Thoracic aorta (tissue), 2 donors: ENCODE data around the gene TSHZ3. TPM values are rescaled to one million over a fixed set of nuclear protein-coding genes. Genes with fewer than 3 reads are reported as not detected.

Source experiments
- ATAC-seq: fragments of 150-250 bp; one replicate; pipeline ENCODE4 v1.8.0; 2017; ENCODE audit warnings: low read depth; ENCODE audit not compliant: insufficient number of reproducible peaks, low FRiP score
- DNase-seq: peaks from one replicate; pipeline ENCODE4 v3.0.0-alpha.2; 2020; ENCODE audit warnings: low spot score
- H3K27ac ChIP-seq, 2 donors: fragments of 200-600 bp; sonication (generic); 1 replicate in 1 of 2; 2 replicates in 1 of 2; pipeline ENCODE4 v1.5.1; 2016; ENCODE audit warnings: mild to moderate bottlenecking in 2 of 2, moderate library complexity in 2 of 2
- H3K27me3 ChIP-seq: fragments of 200-600 bp; sonication (generic); replicated peaks from 2 replicates; pipeline ENCODE4 v1.6.0; 2016; ENCODE audit warnings: mild to moderate bottlenecking; ENCODE audit not compliant: insufficient read depth
- H3K36me3 ChIP-seq: fragments of 200-600 bp; sonication (generic); one replicate; pipeline ENCODE4 v1.5.1; 2016
- H3K4me1 ChIP-seq, 2 donors: fragments of 200-600 bp; sonication (generic); 1 replicate in 1 of 2; 2 replicates in 1 of 2; pipeline versions ENCODE4 v1.5.1 to v1.6.0; 2016; ENCODE audit warnings: low read depth in 2 of 2, mild to moderate bottlenecking in 1 of 2; ENCODE audit not compliant: control insufficient read depth in 1 of 2
- H3K4me3 ChIP-seq: fragments of 200-600 bp; sonication (generic); 2 replicates; pipeline ENCODE4 v1.5.1; 2016; ENCODE audit warnings: mild to moderate bottlenecking
- H3K9me3 ChIP-seq: fragments of 200-600 bp; sonication (generic); 2 replicates; pipeline ENCODE4 v1.5.1; 2016
- total RNA-seq, 2 donors: library from RNA; depleted of rRNA; stranded (reverse); fragments of >200 nt; gene quantifications; one replicate each; pipeline versions ENCODE4 v1.1.0 to v1.2.3, GENCODE V29; 2016
- TF ChIP-seq, protein P1 (sequence below): fragments of 200-600 bp; sonication (generic); IDR thresholded peaks from one replicate; pipeline ENCODE4 v1.5.1; 2019; ENCODE audit warnings: antibody characterized with exemption

The TSHZ3 gene
- total RNA-seq, 2 donors from 2014 or later, result 9.3 to 10.2 TPM

DNA sequence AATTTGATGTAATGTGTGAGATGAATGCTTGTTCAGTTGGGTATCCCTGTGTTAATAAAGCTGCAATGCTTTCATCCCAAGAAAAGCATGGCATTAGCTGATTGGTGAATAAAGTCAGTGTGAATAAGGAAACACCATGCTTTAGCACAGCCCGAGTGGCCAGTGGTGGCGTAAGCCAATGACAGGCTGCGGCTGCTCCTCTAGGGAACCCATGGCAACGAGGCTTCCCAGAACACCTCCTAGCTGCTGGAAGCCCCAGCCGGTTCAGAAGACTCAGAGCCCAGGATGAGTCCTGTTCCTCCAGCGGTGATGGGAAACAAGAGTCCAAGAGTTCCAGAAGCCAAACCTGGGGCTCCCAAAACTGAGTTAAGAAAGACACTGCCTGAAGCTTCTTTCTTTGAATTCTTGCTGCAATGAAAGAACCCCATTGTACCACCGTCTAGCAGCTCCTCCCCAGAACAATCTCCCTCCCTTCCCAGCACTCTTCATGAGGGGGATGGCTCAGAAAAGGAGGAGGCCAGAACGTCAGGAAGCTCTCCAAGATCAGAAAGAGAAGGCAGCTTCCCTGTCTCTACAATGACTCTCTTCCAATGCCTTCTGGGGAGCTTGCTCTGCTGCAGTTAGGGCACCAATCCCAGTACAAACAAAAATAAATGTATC is 58.2 kb downstream of the TSHZ3 start:
- TF ChIP-seq, protein P1, sequence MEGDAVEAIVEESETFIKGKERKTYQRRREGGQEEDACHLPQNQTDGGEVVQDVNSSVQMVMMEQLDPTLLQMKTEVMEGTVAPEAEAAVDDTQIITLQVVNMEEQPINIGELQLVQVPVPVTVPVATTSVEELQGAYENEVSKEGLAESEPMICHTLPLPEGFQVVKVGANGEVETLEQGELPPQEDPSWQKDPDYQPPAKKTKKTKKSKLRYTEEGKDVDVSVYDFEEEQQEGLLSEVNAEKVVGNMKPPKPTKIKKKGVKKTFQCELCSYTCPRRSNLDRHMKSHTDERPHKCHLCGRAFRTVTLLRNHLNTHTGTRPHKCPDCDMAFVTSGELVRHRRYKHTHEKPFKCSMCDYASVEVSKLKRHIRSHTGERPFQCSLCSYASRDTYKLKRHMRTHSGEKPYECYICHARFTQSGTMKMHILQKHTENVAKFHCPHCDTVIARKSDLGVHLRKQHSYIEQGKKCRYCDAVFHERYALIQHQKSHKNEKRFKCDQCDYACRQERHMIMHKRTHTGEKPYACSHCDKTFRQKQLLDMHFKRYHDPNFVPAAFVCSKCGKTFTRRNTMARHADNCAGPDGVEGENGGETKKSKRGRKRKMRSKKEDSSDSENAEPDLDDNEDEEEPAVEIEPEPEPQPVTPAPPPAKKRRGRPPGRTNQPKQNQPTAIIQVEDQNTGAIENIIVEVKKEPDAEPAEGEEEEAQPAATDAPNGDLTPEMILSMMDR, result no peak
- H3K4me1 ChIP-seq, result no peaks in the 10 kb centered on the region

DNA sequence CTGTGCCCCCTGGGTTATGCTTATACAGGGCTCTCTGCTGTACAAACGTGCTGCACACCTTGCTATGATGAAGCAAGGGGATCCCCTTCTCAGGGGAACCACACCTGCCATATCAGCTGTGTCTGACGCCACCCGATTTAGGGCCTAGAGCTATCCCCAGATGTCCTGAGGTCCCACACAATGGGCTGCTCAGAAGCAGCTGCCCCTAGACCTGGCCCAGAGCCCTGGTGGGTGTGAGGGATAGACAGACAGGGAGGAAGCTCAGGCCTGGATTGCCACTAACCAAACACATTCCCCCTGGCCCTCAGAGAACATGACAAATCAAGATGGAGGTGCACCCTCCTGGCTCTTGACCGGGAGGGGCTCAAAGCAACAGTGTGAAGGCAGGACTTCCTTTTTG is 59.3 kb downstream of the TSHZ3 start:
- H3K27ac ChIP-seq, result no peak overlapping the region
- no peaks in the 10 kb centered on the region for H3K27me3 ChIP-seq
- no peaks in the 10 kb centered on the region for H3K4me1 ChIP-seq
- no peak for DNase-seq
- no peak overlapping the region for H3K4me3 ChIP-seq
- H3K9me3 ChIP-seq, result no peaks in the 10 kb centered on the region
- TF ChIP-seq, protein P1, result no peak
- no peaks in the 10 kb centered on the region for H3K36me3 ChIP-seq
- no peak for ATAC-seq

More for the DNA sequence above, 58.2 kb downstream of the TSHZ3 start:
- no peak for ATAC-seq
- Histone ChIP-seq H3K36me3 (no peaks in the 10 kb centered on the region), H3K27me3 (no peaks in the 10 kb centered on the region), H3K4me3 (no peak overlapping the region), H3K27ac (no peak overlapping the region), H3K9me3 (no peaks in the 10 kb centered on the region)
- DNase-seq, result no peak

DNA sequence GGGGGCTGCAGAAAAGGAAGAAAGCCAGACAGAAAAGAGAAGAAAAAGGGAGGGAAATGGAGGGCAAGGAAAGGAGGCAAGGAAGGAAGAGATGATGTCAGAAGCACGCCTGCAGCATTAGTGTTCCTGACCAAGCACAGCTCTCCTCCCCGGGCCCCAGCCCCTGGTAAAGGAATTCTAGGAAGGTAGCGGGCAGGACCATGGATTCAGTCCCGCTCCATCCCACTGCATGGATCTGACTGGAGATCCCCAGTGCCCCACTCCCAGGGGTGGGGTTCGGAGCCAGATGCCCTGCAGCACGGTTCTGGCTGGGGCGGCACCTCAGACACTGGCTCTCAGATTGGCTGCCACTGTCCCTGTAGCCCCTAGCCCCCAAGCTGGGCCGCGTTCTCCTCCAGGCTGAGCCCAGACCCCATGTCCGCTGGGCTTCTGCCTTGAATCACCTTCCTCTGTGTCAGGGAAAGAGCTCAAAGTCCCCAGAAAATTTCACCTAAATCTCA is 59.8 kb downstream of the TSHZ3 start:
- Histone ChIP-seq H3K36me3 (no peaks in the 10 kb centered on the region), H3K27ac (no peak overlapping the region), H3K9me3 (no peaks in the 10 kb centered on the region), H3K4me3 (no peak overlapping the region), H3K27me3 (no peaks in the 10 kb centered on the region), H3K4me1 (no peaks in the 10 kb centered on the region)
- DNase-seq (no peak), ATAC-seq (no peak)
- TF ChIP-seq, protein P1, result no peak

DNA sequence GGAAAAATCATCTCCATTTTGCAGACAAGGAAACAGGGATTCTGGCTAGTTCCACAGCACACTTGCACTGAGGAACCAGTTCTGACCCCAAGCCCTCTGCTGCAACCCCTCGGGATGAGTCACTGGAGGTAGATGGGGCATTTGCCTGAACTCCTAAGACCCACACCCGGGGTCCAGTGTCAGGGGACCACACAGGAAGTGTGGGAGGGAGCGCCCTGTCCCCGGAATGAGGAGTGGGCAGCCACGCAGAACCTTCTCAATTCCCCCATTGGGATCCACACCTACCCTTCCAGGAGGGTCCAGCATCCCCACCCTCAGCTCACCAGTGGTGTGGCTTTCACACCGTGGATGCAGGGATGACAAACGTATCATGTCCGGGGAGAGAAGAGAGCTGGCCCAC is 62.7 kb downstream of the TSHZ3 start:
- no peak overlapping the region for H3K4me3 ChIP-seq
- ATAC-seq (no peak), DNase-seq (no peak)
- H3K27me3 ChIP-seq, result no peaks in the 10 kb centered on the region
- no peaks in the 10 kb centered on the region for H3K36me3 ChIP-seq
- TF ChIP-seq, protein P1, result no peak
- H3K27ac ChIP-seq, result no peak overlapping the region
- H3K9me3 ChIP-seq, result no peaks in the 10 kb centered on the region
- H3K4me1 ChIP-seq, result no peaks in the 10 kb centered on the region

DNA sequence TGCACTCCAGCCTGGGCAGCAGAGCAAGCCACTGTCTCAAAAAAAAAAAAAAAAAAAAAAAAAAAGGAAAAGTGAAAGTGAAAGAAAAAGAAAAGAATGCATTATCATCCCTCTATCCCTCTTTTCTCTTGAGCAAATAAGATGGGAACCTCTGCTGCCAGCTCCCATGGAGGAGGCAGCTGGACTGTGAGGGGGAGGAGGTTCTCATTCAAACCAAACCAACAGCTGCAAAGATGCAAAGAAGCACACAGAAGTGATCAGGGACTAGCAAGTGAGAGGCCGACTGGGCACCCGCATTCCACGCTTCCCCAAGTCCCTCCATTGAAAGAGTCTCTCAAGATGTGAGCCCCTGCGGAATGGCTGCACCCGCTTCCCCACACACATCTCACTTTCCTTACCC is 63.5 kb downstream of the TSHZ3 start:
- no peaks in the 10 kb centered on the region for H3K9me3 ChIP-seq
- ATAC-seq, result no peak
- H3K27me3 ChIP-seq, result no peaks in the 10 kb centered on the region
- no peak overlapping the region for H3K27ac ChIP-seq
- DNase-seq, result no peak
- no peaks in the 10 kb centered on the region for H3K4me1 ChIP-seq
- TF ChIP-seq, protein P1, result no peak
- H3K4me3 ChIP-seq, result no peak overlapping the region
- no peaks in the 10 kb centered on the region for H3K36me3 ChIP-seq
